Colon (tissue), 2 donors: ENCODE measurements around the gene PIK3R2.

Experiments used
- FAIRE-seq: peaks from 2 replicates; lab custom pipeline; 2012; peaks lifted over from hg19 to GRCh38; lab: Jason Lieb, UNC
- donor health status: control.
- donor health status: control.

PIK3R2 gene

DNA sequence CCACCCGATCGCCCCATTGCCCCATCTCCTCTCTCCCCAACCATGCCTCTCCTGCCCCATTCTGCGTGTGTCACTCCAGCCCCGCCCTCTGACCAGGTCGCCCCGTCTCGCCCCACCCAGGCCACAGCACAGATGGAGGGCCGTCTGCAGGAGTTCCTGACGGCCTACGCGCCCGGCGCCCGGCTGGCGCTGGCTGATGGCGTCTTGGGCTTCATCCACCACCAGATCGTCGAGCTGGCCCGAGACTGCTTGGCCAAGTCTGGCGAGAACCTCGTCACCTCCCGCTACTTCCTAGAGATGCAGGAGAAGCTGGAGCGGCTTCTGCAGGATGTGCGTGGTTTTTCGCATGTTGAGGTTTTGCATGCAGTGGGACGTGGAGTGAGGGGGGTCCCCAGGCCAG lies 29.1 kb upstream of the PIK3R2 start:
- no peak for FAIRE-seq

DNA sequence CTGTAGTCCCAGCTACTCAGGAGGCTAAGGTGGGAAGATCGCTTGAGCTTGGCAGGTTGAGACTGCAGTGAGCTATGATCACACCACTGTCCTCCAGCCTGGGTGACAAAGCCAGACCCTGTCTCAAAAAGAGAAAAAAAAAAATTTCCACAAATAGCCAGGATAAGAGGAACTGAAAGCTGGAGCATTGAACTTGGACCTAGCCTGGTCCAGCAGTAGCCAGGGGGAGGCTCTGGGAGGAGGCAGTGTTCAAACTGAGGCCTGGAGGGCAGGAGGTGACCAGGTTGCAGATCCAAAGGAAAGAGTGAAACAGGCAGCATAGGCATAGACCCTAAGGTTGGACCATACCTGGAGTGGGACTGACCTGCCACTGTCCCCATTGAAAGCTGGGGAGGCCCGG lies 26.9 kb upstream of the PIK3R2 start:
- FAIRE-seq, result no peak

DNA sequence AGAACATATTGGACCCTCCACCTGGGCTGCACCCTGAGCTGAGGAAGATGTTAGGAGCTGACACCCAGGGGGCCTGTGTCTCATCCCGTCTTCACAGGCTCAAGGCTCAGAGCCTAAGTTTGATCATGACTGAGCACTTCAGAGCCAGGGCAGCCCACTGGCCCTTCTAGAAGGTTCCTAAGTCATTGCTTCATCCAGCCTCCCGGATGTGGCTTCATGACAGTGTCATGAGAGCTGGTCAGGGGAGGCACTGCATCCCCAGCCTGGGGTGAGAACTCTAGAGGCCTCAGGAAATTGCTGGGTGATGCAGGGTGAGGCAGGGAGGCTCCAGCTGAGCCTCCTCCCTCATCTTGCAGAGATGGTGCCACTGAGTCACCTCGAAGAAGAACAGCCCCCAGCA lies 24.9 kb upstream of the PIK3R2 start:
- no peak for FAIRE-seq

DNA sequence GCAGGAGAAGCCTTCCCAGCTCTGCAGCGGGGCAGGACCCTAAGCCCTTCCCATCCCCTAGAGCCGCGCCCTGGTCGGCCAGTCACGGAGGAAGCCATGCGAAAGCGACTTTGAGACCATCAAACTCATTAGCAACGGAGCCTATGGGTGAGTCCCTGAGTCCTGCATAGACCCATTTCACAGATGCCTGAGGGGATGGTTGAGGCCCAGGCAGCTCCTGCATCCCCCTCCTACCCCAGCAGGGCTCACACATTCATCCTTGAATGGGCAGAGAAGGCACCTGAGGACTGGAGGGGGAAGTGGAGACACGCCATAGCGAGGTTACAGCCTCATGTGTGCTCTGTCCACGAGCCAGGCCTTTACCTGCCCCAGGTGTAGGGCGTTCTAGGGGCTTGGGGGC lies 24.2 kb upstream of the PIK3R2 start:
- FAIRE-seq, result no peak

DNA sequence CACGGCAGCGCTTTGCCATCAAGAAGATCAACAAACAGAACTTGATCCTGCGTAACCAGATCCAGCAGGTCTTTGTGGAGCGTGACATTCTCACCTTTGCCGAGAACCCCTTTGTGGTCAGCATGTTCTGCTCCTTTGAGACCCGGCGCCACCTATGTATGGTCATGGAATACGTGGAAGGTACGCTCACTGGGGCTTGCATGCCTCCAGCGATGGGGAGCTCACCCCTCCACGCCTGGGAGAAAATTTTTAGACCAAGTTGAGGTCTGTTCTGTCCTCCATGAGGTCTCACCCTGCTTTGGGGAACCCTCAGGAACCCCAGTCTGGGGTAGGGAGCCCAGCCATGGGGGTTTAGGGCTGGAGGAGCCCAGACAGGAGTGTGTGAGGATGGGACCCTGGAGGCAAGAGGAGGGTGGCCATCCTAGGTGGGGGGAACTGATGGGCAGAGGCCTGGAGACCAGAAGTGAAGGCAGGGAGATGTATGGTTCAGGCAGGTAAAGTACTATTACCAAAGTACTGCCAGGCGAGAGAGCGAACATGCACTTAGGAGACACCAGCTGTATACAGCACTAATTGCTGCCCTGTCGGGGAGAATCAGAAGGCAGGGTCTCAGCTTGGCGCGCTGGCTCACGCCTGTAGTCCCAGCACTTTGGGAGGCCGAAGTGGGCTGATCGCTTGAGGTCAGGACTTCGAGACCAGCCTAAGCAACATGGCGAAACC lies 22.3 kb upstream of the PIK3R2 start:
- no peak for FAIRE-seq

DNA sequence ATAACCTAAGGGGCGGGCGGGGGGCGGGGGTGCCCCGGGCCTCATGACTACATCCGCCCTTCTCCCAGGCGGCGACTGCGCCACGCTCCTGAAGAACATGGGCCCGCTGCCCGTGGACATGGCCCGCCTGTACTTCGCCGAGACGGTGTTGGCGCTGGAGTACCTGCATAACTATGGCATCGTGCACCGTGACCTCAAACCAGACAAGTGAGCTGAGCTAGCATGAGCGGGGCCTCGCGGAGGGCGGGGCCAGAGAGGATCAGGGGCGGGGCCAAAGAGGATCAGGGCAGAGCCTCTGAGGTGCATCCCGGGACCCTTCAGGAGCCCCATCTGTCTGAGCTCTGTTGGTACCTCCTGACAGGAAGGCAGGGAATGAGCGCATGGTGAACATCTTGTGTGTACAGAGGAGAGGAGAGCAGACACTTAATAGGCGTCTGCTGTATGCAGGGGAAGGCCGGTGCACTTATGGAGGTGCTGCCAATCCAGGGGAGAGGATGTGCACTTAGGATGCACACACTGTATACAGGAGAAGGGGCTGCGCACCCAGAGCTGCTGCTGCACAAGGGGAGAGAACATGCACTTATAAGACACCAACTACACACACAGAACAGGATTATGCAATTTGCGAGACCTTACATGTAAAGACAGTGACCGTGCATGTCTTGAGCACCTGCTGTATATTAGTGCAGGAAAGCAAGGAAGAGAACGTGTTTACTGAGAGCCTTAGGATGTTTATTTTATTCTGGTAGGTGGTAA lies 20.9 kb upstream of the PIK3R2 start:
- FAIRE-seq, result no peak

DNA sequence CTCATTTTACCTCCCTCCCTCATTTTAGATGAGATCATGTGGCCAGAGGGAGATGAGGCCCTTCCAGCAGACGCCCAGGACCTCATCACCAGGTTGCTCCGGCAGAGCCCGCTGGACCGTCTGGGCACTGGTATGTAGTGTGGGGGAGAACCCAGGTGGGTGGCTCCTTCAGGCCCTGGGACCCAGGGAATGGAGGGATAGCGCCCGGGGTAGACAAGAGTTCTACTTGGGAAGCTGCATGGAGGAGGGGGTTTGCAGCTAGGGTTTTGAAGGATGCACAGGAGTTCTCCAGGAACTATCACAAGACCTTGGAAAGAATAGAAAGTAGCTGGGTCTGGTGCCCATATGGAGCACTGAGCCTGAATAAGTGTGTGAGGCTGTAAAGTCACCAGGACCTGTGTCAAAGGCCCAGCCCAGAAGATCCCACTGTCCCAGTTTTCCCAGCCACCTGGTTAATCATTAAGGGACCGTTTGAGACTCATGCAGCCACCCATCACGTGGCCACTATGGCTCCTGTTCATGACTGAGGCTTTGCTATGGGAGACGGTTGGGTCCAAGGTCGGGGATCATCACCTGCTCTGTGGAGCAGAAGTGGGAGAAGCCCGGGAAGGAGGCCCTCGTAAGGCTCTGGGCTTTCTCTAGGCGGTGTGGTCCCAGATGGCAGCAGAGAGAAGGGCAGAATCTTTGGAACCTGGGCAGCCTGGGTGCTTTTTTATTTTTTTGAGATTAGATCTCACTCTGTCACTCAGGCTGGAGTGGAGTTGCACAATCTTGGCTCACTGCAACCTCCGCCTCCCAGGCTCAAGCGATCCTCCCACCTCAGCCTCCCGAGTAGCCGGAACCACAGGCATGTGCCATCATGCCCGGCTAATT lies 17.0 kb upstream of the PIK3R2 start:
- no peak for FAIRE-seq

DNA sequence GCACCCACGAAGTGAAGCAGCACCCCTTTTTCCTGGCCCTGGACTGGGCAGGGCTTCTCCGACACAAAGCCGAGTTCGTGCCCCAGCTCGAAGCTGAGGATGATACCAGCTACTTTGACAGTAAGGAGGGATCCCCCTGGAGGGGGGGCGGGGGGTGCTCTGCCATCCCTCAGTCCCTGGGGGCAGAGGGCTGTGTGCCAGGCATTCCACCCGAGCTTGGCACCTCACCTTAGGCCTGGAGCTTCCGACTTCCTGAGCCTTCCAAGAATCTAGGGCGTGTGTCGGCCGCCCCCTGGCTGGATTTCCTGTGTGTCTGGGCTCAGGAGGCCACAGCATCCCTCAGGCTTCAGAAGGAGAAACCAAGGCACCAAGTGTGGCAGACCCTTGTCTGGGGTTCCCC lies 15.7 kb upstream of the PIK3R2 start:
- FAIRE-seq, result no peak

DNA sequence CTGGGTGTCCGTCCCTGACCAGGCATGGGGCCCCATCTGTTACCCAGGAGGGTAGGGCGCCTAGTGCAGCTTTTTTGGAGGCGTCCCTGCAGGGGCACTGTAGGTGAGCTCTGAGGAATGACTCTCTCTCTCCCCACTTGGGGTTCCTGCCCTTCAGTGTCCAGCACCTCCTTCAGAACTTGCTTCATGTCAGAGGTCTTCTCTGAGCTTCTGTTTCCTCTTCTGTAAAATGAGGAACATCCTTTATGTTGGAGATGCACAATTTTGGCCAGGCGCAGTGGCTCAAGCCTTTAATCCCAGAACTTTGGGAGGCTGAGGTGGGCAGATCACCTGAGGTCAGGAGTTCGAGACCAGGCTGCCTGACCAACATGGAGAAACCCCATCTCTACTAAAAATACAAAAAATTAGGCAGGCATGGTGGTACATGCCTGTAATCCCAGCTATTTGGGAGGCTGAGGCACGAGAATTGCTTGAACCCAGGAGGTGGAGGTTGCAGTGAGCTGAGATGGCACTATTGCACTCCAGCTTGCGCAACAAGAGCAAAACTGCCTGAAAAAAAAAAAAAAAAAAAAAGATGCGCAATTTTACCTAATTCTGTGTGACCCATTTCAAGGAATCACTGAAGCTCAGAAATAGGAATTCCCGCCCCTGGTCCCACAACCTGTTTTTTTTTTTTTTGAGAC lies 15.2 kb upstream of the PIK3R2 start:
- FAIRE-seq, result no peak

DNA sequence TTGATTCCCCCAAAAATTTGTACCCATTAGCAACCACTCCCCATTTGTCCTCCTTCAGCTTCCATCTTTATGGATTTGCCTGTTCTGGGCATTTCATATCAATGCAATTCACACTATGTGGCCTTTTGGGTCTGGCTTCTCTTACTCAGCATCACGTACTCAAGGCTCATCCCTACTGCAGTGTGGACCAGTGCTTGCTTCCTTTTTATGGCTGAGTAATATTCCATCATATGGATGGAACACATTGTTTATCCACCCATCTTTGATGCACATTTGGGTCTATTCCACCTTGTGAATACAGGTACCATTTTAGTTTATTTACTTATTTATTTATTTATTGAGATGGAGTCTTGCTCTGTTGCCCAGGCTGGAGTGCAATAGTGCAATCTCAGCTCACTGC lies 12.5 kb upstream of the PIK3R2 start:
- no peak for FAIRE-seq

DNA sequence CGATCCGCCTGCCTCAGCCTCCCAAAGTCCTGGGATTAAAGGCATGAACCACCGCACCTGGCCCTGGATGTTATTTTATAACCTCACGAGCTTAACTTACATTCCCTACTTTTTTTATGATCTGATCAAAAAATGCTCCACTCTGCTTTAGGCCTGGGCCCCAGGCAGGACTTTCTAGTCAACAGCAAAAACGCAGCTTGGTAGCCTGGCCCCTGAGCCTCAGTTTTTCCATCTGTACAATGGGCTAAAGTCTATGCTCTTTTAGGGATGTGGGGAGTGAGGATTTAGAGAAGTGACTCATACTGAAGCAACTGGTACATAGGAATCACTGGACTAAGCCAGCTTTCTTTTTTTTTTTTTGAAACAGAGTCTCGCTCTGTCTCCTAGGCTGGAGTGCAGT lies 11.9 kb upstream of the PIK3R2 start:
- FAIRE-seq, result no peak

DNA sequence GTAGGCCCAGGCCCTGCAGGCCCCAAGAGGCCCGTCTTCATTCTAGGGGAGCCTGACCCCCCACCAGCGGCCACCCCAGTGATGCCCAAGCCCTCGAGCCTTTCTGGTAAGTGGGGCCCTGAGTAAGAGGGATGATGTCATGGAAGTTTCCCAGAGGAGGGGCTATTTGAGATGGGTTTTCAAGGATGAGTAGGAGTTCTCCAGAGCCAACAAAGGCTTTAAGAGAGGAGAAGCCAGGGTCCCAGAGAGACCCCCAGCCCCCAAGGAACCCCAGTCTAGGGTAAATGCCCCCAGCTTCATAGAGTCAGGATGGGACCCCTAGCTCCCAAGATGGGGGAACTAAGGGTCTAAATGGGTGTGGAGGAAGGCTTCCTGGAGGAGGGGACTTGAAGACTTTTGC lies 9.1 kb upstream of the PIK3R2 start:
- FAIRE-seq, result no peak

DNA sequence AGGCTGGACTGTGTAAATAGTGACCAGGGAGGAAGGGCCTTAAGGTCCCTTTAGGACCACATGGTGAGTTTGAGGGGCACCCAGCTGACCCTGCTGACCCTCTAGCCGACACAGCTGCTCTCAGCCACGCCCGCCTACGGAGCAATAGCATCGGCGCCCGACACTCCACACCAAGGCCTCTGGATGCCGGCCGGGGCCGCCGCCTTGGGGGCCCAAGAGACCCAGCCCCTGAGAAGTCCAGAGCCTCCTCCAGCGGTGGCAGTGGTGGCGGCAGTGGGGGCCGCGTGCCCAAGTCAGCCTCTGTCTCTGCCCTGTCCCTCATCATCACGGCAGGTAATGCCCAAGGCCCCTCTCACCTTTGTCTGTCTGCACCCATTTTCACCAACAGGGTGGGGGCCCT lies 8.6 kb upstream of the PIK3R2 start:
- no peak for FAIRE-seq

DNA sequence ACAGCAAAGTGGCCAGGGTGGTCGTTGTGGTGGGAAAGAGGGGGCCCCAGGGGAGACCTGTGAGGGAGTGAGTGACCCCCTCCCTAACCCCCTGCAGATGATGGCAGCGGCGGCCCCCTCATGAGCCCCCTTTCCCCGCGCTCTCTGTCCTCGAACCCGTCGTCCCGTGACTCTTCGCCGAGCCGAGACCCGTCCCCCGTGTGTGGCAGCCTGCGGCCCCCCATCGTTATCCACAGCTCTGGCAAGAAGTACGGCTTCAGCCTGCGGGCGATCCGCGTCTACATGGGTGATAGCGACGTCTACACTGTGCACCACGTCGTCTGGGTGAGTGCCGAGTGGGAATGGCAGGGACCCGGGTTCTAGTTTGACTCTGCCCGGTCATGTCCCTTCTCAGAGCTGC lies 8.1 kb upstream of the PIK3R2 start:
- no peak for FAIRE-seq

DNA sequence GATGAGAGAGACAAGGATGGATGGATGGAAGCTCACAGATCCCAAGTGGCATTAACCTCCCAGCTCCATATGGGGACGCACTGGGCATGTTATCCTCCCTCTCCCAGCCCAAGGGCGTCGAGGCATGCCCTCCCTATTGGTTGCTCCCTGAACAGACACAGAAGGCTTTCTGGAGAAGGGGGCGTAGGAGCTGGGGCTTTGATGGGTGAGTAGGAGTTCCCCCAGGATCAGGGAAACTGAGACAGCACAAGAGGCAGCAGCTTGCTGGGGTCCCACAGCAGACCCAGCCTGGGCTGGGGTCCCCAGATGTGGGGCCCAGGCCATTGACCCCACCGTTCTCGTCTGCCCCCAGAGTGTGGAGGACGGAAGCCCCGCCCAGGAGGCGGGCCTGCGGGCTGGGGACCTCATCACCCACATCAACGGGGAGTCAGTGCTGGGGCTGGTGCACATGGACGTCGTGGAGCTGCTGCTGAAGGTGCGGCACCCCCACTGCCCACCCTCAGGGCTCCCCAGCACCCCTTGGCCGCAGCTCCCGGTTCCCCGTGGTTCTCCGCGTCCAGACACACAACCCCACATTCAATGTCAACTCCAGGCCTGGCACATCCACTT lies 7.5 kb upstream of the PIK3R2 start:
- FAIRE-seq, result no peak

DNA sequence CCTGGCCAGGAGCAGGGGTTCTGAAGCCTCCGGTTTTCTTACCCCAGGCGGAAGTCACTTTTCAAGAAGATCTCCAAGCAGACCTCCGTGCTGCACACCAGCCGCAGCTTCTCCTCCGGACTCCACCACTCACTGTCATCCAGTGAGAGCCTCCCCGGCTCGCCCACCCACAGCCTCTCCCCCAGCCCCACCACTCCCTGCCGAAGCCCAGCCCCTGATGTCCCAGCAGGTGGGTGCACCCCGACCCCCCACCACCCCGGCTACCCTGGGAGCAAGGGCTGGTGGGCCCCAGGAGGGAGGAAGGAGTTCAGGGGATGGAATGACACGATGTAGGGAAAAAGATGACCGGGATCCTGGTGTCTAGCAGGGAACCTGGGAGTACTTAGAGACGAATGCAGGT lies 5.6 kb upstream of the PIK3R2 start:
- FAIRE-seq, result no peak

DNA sequence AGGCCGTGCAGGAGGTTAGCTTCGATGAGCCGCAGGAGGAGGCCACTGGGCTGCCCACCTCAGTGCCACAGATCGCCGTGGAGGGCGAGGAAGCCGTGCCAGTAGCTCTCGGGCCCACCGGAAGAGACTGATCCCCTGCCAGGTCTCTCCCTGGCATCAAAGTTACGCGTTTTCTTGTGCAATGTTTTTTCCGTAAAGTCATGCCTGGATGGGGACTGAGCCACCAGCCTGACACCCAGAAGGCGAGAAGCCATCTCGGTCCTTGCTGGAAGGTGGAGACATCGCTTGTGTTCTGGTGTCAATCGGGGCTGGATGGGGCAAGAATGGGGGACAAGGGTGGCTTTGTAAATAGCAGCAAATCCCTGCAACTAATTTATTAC lies 3.4 kb upstream of the PIK3R2 start:
- no peak for FAIRE-seq

DNA sequence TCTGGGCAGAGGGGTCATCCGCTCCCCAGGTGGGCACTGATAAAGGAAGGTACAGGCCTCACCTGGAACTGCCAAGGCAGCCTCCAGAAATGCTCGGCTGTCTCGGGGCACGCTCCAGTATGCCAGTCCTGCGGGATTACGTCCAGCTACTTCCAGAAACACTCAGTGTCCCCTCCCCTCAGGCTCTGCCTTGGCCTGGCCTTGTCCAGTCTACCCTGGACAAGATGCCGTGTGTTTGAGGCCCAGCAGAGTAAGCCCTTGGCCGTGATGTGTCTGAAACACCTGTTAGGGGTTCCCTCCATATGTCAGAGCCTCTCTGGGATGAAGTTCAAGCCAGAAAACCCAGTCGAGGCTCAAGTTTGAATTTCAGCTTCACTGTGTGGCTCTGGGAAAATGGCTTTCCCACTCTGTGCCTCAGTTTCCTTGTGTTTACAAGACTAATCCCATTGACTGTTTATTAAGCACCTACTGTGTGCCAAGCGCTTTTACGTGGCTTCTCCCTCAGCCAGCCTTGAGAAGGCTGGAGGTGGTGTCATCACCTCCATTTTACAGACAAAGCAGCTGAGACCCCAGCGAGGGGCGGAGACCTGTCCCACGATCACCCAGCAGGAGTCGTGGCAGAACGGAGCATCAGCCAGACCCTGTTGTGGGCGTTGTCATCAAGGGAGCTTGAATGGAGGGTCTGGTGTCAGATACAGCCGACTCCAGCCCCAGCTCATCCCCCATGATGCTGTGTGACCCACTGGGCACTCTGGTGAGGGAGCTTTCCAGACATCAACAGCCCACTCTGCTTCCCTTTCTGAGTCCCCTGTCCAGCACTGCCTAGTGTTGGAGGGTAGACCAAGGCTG lies 2.0 kb upstream of the PIK3R2 start:
- FAIRE-seq, result no peak

DNA sequence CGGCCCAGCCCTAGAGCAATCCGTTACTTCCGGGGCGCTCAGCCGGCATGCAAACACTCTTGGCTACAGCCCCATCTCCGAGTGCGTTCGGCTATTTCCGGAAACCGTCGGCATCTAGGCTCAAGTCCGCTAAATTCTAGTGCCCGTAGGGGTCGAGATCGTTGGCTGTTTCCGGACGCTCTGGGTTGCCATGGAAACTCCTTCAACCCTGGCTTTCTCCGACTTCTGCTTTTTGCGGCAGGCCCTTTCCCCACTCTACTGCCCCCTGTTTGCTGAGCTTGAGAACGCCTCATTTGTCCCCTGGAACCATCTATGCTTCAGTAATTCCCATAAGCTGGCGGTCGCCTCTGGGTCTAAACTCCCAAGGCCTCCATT lies 534 bp upstream of the PIK3R2 start:
- peak; percentile 75 for FAIRE-seq

DNA sequence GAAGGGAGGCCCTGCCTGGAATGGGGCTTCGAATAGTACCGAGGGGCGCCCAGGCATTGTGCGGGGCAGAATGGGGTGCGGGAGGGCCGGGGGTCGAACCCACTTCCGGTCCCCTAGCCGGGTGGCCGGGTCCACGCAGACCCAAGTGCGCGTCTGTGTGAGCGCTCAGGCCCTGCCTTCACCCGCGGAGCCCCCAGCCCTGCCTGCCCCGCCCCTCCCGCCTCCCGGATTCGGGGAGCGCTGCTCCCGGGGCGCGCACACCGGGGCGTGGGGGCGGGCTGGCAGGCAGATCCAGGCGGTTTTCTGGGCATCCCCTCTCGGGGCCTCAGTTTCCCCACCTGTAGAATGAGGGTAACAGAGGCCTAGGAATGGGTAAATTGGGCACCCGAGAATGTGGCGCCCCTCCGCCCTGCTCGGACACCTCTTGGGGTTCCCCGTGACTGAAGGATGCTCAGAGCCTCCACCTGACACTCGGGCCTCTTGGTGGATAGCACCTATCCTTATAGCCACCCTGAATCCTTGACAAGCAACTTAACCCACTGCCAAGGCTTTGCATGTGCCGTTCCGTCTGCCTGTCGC lies 682 bp downstream of the PIK3R2 start:
- no peak for FAIRE-seq
